Middle frontal gyrus (tissue), 1 donor: ENCODE measurements around the gene URGCP.

Experiments used
- DNase-seq: peaks from one replicate; pipeline ENCODE4 v3.0.0-alpha.2; 2015; ENCODE audit warnings: low spot score; ENCODE audit errors: extremely low spot score

URGCP gene, protein sequence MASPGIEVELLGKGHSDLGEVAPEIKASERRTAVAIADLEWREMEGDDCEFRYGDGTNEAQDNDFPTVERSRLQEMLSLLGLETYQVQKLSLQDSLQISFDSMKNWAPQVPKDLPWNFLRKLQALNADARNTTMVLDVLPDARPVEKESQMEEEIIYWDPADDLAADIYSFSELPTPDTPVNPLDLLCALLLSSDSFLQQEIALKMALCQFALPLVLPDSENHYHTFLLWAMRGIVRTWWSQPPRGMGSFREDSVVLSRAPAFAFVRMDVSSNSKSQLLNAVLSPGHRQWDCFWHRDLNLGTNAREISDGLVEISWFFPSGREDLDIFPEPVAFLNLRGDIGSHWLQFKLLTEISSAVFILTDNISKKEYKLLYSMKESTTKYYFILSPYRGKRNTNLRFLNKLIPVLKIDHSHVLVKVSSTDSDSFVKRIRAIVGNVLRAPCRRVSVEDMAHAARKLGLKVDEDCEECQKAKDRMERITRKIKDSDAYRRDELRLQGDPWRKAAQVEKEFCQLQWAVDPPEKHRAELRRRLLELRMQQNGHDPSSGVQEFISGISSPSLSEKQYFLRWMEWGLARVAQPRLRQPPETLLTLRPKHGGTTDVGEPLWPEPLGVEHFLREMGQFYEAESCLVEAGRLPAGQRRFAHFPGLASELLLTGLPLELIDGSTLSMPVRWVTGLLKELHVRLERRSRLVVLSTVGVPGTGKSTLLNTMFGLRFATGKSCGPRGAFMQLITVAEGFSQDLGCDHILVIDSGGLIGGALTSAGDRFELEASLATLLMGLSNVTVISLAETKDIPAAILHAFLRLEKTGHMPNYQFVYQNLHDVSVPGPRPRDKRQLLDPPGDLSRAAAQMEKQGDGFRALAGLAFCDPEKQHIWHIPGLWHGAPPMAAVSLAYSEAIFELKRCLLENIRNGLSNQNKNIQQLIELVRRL

DNA sequence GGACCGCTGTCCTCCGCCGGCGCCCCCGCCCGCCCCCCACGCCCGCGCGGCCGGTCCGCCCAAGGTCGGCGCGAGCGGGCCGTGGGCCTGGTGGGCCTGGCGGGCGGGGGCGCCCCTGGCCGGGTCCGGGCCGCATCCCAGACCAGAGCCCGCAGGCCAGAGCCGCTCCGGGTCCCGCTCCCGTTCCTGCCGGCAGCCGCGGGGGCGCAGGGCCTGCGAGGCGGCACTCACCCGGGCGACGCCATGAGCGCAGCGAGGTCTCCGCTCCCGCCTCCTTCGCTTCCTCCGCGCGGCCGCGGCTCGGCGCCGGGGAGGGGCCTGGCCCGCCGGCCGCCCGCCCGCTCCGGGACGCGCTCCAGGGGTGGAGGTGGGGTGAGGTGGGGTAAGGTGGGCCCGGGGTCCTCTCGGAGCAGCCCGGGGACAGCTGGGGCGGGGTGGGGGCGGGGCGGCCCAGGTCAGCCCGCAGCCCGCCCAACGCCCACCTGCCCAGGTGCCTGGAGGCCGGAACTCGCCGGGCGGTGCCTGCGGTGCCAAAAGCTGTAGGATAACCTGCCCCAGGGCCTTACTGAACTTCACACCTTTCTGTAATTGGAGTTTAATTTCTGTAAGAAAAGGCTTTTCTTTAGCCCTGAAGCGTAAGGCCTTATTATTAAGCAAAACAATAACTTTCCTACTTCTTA lies at the start of gene URGCP:
URGCP (minus strand) TSS at position 266 of the 680 bp plus-strand sequence; CDS start at position 245, 21 bp downstream.
- no peak for DNase-seq

DNA sequence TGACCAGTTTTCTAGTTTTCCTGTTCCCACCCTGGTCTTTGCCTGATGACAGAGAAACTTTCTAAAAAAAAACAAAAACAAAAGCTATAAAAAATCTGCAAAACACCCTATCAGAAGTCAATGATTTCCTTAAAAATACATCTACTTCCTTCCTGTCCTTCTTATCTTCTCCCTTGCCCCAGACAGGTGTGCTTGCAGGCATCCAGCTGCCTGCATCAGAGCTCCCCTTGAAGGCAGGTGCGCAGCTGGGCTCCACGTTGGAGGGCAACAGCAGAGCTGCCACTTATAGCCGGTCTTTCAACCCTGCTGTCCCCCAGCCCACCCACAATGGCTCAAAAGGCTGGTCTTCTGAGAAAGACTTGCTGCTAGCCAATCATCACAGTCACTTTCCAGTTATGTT lies 49.6 kb upstream of the URGCP start:
- no peak for DNase-seq

DNA sequence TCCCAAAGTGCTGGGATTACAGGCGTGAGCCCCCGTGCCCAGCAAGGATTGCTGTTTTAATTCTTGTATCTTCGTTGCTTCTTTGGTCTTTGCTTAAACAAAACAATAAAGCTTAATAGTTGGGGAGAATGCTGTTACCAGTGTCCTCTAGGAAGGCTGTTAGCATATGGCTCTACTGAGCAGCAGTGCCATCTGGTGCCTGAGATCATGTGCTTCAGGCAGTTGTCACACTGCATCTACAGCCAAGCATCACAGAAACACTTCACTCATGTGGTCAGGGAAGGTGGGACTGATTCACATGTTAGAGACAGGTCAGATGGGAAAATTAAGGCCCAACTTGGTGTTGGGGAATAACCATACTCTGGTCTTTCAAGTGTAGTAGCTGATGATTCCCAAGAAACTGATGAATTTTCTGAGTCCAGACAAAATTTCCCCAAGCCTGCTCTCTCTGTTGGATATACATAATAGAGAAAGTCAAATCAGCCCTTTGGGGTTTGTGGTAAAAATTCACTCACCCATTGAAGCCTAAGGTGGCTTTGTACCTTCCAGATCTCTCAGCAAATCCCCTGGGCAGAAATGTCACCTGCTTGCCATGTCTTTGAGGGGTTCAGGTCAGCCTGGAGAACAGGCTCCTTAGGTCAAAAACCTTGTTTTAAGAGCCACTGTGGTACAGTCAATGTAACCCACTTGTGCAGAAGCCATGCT lies 48.3 kb upstream of the URGCP start:
- peak; percentile 30 for DNase-seq

DNA sequence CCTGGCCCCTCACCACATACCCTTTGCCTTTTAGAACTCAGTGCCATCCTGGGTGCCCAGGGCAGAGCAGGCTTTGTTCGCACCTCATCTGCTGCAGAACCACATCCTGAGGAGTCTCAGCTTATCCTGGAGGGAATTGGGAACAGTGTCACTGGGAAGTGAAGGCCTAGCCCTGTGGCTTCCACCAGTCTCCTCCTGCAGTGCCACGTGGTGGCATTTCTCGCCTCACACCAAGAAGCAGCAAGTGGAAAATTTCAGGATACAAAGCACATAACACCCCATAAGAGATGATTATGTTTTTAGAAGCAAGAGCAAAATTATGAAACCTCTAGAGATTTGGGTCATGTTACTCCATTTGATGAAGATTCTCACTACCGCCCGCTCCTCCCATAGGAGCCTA lies 46.7 kb upstream of the URGCP start:
- no peak for DNase-seq

DNA sequence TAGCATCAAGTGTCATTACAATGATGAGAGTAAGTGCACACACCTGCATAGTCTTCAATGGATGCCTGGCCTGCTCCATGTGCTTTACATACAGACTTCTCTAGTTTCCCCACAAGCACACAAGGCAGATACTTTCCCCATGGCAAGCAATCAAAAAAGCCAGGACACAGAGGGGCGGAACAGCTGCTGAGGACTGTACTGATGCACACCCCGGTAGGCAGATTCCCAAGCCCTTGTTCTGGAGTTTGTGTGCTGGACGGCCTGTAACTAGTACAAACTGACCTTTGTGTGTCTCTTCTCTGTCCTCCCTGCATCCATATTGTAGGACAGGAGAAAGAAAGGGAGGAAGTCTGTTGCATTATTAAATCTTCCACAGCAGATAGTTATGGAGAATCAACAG lies 45.6 kb upstream of the URGCP start:
- no peak for DNase-seq

DNA sequence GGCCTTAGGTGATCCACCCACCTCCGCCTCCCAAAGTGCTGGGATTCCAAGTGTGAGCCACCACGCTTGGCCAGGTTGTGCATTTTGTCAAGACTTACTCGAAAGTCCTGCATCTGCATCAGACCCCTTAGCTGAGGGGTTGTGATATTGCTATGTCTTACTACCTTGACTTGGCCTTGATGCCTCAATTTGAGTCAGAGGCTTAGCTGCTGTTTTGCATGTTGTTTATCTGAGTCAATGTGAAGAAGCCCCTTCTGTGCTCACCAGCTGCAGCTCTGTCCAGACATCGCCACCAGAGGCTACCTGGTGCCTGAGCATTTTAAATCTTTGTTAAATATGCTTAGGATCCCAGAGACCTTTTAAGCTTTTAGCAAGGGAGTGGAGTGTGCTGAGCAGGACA lies 37.9 kb upstream of the URGCP start:
- no peak for DNase-seq

DNA sequence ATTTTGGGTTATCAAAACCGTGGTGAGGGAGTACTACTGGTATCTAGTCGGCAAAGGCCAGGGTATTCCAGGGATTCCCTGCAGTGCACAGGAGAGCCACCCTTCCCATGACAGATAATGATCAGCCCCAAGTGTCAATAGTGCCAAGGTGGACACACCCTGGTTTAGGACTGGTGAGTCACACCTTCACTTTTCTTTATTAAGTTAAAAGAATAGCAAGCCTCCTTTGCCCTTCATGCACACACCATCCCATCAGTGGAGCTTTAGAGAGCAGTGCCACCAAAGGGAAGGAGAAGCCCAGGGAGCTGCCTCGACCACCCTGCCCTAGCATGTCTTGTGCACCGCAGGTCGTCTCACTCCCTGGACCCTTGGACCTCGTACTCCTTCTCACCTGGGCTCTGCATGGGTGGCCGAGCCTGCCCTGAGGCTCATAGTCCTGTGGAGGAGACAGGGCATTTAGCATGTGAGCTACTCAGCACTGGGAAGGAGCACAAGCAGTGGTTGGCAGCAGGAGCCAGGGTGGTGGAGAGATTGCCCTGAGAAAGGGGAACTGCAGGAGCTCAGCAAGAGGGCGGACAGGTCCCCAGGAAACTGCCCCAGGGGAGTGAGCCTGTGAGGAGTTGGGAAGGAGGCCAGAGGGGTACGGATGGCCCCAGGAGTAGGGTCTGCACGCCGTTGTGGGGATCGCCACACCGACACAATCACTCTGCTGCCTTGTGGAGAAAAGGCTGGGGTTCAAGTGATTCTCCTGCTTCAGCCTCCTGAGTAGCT lies 37.2 kb upstream of the URGCP start:
- no peak for DNase-seq

DNA sequence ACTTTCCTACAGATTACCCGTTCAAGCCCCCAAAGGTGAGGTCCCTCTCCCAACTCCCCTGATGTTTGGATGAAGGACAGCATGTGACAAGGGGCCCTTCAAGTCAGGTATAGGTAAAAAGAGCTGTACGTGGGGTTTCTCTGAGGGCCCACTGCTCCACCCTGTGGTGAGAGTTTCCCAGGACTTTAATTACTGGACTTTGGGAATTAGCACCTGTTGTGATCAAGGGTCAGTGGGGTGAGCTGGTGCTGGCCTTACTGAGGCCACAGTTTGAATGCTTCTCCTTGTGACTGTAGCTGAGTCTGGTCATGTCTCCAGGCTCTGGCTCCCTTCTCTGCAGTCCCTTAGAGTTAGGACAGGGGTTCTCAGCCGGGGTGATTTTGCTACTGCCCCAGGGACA lies 36.6 kb upstream of the URGCP start:
- no peak for DNase-seq

DNA sequence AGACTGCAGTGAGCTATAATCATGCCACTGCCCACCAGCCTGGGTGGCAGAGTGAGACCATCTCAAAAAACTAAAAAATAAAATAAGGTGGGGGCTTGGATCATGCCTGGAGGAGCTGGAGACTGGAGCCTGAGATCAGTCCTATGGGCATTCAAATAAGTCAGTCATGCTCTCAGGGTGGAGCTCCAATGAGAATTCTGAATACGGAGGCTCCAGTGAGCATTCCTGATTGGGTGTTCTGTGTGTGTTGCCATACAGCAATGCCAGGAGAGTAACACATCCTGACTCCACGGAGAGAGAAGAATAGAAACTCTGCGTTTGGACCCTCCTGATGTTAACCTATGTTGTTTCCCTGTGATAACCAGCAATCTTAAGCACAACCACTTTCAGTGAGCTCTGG lies 35.9 kb upstream of the URGCP start:
- no peak for DNase-seq

DNA sequence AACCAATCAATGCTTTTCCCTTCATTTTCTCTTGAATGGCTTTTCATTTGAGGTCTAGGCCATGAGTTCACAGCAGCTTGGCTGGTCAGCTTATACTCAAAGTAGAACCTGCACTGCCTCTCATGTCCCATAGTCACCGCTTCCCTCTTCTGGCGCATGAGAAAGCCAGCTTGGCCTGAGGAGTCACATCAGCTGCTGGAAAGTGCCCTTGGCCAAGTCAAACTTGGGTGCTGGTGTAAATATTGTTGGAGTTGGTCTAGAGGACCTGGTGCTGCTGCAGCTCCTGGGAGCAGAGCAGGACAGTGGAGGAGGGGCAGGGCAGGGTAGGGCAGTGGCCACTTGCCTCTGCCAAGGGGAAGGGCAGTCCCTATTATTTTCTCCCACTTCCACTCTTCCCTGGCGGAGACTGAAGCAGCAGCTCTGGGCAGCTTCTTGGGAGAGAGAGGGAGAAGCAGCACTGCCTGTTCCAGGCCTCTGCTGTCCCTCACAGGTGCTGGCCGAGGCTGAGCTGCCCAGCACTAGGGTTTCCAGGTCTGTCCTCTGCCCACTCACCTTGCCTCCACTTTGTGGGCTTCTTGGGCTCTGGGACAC lies 32.6 kb upstream of the URGCP start:
- DNase-seq: no peak

DNA sequence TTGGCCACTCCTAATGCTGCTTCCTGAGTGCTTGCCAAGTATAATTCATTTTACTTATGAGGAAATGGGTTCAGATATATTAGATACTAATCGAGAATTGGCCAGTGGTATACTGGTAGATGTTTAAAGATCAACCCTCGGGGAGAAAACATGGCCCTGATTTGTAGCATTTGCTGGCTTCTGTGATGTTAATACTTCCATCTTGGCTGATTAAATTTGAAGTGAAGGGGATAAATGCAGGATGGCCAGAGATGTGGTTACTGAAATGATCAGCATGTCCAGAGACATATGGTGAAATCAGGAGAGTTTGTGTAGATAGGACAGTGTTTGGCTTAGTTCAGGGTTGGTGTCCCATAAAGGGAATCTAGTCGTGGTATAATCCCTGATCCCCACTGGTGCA lies 31.0 kb upstream of the URGCP start:
- no peak for DNase-seq

DNA sequence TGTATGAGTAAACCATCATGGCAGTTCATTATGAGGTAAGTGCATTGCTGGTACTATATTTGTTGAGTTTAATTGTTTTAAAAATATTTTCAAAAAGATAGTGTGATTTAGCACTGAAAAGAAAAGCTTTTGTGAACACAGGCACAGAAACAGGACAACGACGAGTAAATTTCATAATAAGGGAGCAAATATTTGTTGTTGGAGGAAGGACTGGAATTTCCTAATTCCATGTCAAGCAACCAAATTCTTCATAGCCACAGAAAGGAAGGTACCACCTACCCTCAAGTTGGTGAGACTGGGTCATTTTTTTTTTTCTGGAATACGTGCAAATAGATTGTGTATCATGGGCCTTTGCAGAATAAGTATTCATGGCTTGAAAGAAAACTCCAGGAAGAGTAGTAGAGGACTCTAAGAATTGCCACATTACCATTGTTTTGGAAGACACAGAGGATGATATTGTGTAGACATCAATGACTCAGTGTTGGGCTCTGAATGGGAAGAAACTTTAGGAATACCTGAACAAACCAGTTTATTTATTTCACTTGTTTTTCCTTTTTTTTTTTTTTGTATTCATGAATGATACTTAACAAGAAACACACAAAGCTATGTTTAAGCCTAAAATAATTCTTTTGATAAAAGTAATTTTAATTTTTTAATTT lies 27.6 kb upstream of the URGCP start:
- no peak for DNase-seq

DNA sequence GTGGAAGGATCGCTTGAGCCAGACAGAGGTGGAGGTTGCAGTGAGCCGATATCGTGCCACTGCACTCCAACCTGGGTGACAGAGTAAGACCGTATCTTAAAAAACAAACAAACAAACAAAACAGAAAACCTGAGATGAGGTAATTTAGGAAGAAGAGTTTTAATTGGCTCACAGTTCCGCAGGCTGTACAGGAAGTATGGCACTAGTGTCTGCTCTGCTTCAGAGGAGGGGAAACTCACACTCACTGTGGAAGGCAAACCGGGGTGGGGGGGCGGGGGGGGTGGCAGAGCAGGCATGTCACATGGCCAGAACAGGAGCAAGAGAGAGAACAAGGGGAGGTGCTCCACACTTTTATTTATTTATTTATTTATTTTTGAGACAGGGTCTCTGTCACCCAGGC lies 24.9 kb upstream of the URGCP start:
- no peak for DNase-seq

DNA sequence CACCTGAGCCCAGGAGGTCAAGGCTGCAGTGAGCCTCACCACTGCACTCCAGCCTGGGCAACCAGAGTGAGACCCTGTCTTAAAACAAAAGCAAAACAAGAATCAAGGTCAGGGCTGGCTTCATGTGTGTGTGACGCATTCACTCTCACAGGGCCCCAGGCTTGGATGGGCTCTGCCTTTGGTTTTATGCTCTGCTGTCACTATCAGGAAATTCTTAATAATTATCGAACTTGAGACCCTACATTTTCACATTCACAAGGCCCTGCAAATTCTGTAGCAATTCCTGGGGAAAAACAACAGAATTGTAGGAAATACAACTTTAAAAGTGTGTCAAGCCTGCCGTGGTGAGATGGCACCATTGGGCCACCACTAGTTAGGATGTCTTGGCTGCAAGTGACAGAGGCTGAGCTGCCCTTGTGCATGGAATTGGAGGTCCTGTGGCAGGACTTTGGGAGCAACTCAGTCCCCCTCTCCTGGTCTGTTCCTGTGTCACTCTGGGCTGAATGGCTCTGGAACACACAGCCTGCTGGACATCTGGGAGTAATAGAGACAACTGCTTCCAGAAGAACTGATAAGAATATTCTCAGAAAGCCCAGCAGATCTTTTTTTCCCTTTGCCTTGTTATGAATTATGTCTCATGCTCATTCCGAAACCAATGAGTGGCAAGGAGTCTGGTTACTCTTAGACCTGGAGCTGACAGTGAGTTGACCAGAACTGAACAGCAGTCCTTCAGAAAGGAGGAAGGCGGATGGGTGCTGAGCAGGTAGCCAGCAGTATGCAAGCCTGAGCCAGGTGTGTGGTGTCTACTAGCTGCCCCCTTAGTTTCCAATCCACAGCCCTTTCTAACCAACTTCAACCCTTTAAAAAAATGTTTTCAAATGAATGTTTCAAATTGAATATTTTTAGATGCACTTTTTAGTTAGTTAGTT lies 23.4 kb upstream of the URGCP start:
- DNase-seq: no peak

DNA sequence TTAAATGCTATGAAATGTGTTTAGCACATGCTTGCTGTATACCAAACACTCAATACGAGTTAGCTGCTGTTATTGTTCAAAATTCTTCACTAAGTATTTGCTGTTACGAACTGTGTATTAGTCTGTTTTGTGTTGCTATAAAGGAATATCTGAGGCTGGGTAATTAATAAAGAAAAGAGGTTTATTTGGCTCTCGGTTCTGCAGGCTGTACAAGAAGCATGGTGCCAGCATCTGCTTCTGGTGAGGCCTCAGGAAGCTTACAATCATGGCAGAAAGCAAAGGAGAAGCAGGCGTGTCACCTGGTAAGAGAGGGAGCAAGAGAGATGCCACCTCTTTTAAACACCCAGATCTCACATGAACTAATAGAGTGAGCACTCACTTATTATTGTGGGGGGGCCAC lies 21.4 kb upstream of the URGCP start:
- no peak for DNase-seq

DNA sequence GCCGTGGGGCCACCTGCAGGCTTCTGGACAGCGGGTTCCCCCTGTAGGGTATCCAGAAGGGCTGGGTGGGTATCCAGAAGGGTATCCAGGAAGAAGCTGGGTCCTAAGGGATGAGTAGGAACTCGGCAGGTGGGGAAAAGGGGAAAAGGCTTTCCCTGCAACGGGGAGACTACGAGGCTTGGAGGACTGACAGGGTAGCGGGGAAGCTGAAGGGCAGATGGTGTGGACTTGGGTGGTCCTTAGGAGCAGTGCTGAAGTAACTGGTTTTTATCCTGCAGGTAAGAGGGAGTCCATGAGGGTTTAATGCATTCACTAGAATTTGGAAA lies 20.4 kb upstream of the URGCP start:
- no peak for DNase-seq

DNA sequence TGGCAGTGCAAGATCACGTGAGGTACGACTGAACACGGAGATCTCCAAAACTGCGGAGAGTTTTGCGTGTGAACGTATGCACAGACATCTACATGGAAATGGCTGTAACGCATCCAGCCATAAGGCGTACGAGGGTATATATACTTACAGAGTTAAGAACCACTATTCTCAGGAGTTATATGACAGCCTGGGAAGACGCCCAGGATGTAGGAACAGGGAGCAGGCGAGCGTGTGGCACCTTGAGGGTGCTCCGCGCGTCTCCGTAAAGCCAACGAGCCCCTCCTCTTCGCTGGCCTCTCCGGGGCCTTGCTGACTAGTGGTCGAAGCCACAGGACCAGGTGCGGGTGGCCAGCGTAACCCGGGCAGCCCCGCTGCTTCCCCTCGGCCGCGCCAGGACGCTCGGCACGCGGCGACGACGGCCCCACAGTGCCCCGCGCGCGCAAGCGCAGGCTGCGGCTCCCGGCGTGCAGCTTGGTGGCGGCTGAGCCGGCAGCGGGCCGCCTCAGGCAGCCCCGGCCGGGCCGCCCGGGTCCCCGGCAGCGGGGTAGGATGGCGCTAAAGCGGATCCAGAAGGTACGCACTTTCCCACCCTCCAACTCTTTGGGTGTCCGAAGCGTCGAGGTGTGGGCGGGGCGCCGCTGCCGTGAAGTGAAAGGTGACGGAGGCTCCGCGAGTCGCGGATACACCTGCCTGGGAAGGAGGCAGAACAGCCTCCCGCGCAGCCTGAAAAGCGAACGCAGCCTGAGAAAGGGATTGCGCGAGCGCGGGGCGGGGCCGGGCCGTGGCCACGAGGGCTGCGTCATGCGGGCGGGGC lies 19.8 kb upstream of the URGCP start, which contains the start of gene UBE2D4:
UBE2D4 (plus strand) TSS at position 453 of the 814 bp plus-strand sequence; CDS start at position 550, 97 bp downstream.
- peak; percentile 72 for DNase-seq

DNA sequence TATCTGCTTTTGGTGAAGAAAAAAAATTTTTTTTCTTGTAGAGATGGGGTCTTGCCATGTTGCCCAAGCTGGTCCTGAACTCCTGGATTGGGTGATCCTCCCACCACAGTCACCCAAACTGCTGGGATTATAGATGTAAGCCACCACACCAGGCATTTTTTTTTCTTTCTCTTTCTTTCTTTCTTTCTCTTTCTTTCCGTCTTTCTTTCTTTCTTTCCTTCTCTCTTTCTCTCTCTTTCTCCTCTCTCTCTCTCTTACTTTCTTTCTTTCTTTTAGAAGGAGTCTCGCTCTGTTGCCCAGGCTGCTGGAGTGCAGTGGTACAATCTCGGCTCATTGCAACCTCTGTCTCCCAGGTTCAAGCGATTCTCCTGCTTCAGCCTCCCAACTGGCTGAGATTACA lies 16.3 kb upstream of the URGCP start:
- no peak for DNase-seq
